ENCODE measurements around the gene FGD4.

Gene FGD4

DNA sequence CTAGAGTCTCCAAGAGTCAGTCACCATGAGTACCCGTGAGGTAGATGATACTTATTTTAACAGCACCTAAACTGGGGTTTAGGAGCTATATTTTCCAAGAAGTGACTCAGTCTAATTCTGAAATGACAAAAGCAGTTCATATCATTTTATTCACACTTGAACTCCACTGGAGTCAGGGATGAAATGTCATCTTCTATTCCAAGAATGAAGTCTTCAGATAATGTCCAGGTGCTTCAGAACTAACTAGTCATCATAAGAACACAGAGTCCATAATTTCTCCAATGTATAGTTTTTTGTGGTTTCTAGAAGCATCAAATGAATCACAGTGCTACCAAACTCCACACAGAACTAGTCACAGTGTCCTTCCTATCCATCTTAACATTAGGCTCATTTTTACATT is 293.0 kb downstream of the FGD4 start:
- no peak for DNase-seq

DNA sequence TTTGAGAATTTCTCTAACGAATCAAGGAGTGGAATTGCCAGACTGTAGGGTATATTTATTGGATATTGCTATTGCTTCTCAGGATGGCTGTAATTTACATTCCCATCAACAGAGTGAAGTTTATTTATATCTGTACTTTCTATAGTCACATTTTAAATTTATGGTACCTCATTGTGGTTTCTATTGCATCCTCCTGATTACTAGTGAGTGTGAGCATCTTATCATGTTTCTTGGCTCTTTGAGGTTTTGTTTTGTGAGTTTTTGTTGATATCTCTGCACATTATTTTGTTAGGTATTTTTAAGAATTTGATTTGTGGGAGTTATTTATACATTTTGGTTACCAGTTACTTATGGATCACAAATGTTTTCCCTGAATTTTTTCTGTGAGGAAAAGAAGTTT is 293.7 kb downstream of the FGD4 start:
- no peak for DNase-seq

Measured in CD4-positive, alpha-beta T cell treated with Interferon gamma for 1 hour (primary cell).